ENCODE data around the gene CACTIN.

The CACTIN gene

DNA sequence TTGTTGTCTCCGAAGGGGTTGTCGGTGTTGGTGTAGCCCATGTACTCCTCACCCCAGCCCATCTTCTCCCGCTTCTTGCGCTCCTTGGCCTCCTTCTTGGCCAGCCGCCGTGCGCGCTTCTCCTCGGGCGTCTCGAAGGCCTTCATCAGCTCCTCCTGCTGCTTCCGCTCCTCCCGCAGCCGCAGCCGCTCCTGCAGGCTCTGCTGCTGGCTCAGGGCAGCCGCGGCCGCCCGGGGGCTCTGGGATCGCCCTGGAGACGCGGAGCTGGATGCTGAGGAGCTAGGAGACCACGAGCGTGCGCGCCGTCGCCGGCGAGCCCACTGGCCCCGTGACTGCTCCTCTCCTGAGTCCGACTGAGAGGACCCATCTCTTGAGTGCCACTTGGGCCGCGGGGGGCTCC lies 2.9 kb downstream of the CACTIN start:
- H3K4me2 ChIP-seq (ENCODE audit: low read length, poor library complexity, severe bottlenecking): no peak overlapping the region
- no peak overlapping the region for H3K4me3 ChIP-seq (ENCODE audit: insufficient read depth in 1 of 2, low read depth in 1 of 2, low read length in 2 of 2)
- H2AK5ac ChIP-seq (ENCODE audit: low read length, severe bottlenecking): no peak overlapping the region
- H3K4ac ChIP-seq (ENCODE audit: low read depth in 1 of 2, low read length in 2 of 2): no peak overlapping the region
- H4K8ac ChIP-seq (ENCODE audit: low read length): no peak overlapping the region
- no peak overlapping the region for H4K91ac ChIP-seq (ENCODE audit: low read length)
- 98% methylated on average over 32 of the region's 34 CpGs for WGBS
- no peak overlapping the region for H2BK12ac ChIP-seq (ENCODE audit: low read length in 2 of 2)
- no peak overlapping the region for H3K27ac ChIP-seq (ENCODE audit: low read length, poor library complexity, severe bottlenecking)
- no peak overlapping the region for H2BK15ac ChIP-seq (ENCODE audit: low read depth, poor library complexity, severe bottlenecking)
- no peaks in the 10 kb centered on the region for H3K9me3 ChIP-seq (ENCODE audit: control insufficient read depth, low read length)
- peaks cover 17% of the 10 kb centered on the region for H3K4me1 ChIP-seq (ENCODE audit: control insufficient read depth, insufficient read depth, low read depth, low read length)
- peaks cover 30% of the 10 kb centered on the region for H3K79me1 ChIP-seq (replicated peaks; ENCODE audit: low read length, poor library complexity, severe bottlenecking)
- no peak overlapping the region for H2AFZ ChIP-seq (ENCODE audit: low read depth, low read length)
- no peak overlapping the region for H3K14ac ChIP-seq (ENCODE audit: low read length in 2 of 2)
- H3K18ac ChIP-seq (ENCODE audit: low read depth in 1 of 2, low read length in 2 of 2): no peak overlapping the region
- peaks cover 28 to 58% of the 10 kb centered on the region in 2 experiments for H3K36me3 ChIP-seq (ENCODE audit: control insufficient read depth in 1 of 2, insufficient read depth in 2 of 2, low read depth in 1 of 2, low read length in 2 of 2)
- no peak for DNase-seq
- no peak overlapping the region for H2BK120ac ChIP-seq (ENCODE audit: low read depth, low read length)
- no peak overlapping the region for H3K23ac ChIP-seq (ENCODE audit: low read length in 2 of 2)
- no peak overlapping the region for H3K9ac ChIP-seq (ENCODE audit: low read length)
- H2BK5ac ChIP-seq (ENCODE audit: low read depth, low read length, poor library complexity, severe bottlenecking): no peak overlapping the region
- H3K27me3 ChIP-seq (ENCODE audit: control insufficient read depth in 1 of 2, insufficient read depth in 1 of 2, low read length in 2 of 2): no peaks in the 10 kb centered on the region

DNA sequence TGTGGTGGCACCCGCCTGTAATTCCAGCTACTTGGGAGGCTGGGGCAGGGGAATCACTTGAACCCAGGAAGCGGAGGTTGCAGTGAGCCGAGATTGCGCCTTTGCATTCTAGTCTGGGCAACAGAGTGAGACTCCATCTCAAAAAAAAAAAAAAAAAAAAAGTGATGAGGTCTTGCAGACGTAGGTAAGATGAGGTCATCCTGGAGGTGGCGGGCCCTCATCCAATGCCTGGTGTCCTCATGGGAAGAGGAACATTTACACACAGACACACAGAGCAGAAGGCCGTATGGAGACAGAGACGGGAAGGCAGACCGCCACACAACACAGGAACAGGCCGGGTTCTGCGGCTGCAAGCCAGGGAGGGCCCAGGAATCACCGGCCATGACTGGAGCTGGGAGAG lies 4.4 kb downstream of the CACTIN start:
- H3K36me3 ChIP-seq (ENCODE audit: control insufficient read depth in 1 of 2, insufficient read depth in 2 of 2, low read depth in 1 of 2, low read length in 2 of 2): peaks cover 32 to 71% of the 10 kb centered on the region in 2 experiments
- H3K4ac ChIP-seq (ENCODE audit: low read depth in 1 of 2, low read length in 2 of 2): no peak overlapping the region
- H2AFZ ChIP-seq (ENCODE audit: low read depth, low read length): no peak overlapping the region
- H2BK15ac ChIP-seq (ENCODE audit: low read depth, poor library complexity, severe bottlenecking): no peak overlapping the region
- H3K27me3 ChIP-seq (ENCODE audit: control insufficient read depth in 1 of 2, insufficient read depth in 1 of 2, low read length in 2 of 2): no peaks in the 10 kb centered on the region
- no peak overlapping the region for H3K9ac ChIP-seq (ENCODE audit: low read length)
- WGBS: 86% methylated on average over 12 of the region's 12 CpGs
- H4K91ac ChIP-seq (ENCODE audit: low read length): no peak overlapping the region
- H3K18ac ChIP-seq (ENCODE audit: low read depth in 1 of 2, low read length in 2 of 2): no peak overlapping the region
- H3K27ac ChIP-seq (ENCODE audit: low read length, poor library complexity, severe bottlenecking): no peak overlapping the region
- no peak overlapping the region for H3K14ac ChIP-seq (ENCODE audit: low read length in 2 of 2)
- peaks cover 19% of the 10 kb centered on the region for H3K4me1 ChIP-seq (ENCODE audit: control insufficient read depth, insufficient read depth, low read depth, low read length)
- no peak overlapping the region for H2BK5ac ChIP-seq (ENCODE audit: low read depth, low read length, poor library complexity, severe bottlenecking)
- no peak overlapping the region for H4K8ac ChIP-seq (ENCODE audit: low read length)
- no peak overlapping the region for H3K4me3 ChIP-seq (ENCODE audit: insufficient read depth in 1 of 2, low read depth in 1 of 2, low read length in 2 of 2)
- no peak overlapping the region for H3K4me2 ChIP-seq (ENCODE audit: low read length, poor library complexity, severe bottlenecking)
- peaks cover 29% of the 10 kb centered on the region for H3K79me1 ChIP-seq (replicated peaks; ENCODE audit: low read length, poor library complexity, severe bottlenecking)
- H3K9me3 ChIP-seq (ENCODE audit: control insufficient read depth, low read length): no peaks in the 10 kb centered on the region
- no peak overlapping the region for H2BK12ac ChIP-seq (ENCODE audit: low read length in 2 of 2)
- no peak overlapping the region for H2BK120ac ChIP-seq (ENCODE audit: low read depth, low read length)
- no peak overlapping the region for H2AK5ac ChIP-seq (ENCODE audit: low read length, severe bottlenecking)
- no peak overlapping the region for H3K23ac ChIP-seq (ENCODE audit: low read length in 2 of 2)
- DNase-seq: no peak

DNA sequence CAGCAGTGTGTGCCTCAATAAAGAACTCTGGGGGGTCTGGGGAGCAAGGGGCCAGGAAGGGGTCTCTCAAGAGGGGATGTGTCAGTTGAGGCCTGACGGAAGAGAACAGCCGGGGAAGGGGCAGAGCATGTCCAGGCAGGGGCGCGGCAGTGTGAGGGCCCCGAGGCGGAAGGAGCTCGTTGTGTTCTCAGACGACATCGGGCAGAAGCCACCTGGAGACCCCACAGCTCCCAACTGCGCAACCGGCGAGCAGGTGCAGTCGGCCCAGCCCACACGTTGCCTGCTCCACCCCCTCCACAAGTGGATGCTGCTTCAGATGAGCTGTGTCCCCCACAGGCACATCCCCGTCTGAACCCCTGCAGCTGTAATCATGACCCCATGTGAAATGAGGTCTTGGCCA lies 4.9 kb downstream of the CACTIN start:
- H3K79me1 ChIP-seq (replicated peaks; ENCODE audit: low read length, poor library complexity, severe bottlenecking): peaks cover 29% of the 10 kb centered on the region
- H2BK15ac ChIP-seq (ENCODE audit: low read depth, poor library complexity, severe bottlenecking): no peak overlapping the region
- no peak for DNase-seq
- H3K4me1 ChIP-seq (ENCODE audit: control insufficient read depth, insufficient read depth, low read depth, low read length): peaks cover 19% of the 10 kb centered on the region
- H3K23ac ChIP-seq (ENCODE audit: low read length in 2 of 2): no peak overlapping the region
- no peak overlapping the region for H2BK5ac ChIP-seq (ENCODE audit: low read depth, low read length, poor library complexity, severe bottlenecking)
- no peak overlapping the region for H2AK5ac ChIP-seq (ENCODE audit: low read length, severe bottlenecking)
- no peak overlapping the region for H2BK120ac ChIP-seq (ENCODE audit: low read depth, low read length)
- H3K36me3 ChIP-seq (ENCODE audit: control insufficient read depth in 1 of 2, insufficient read depth in 2 of 2, low read depth in 1 of 2, low read length in 2 of 2): peaks cover 38 to 75% of the 10 kb centered on the region in 2 experiments
- H3K18ac ChIP-seq (ENCODE audit: low read depth in 1 of 2, low read length in 2 of 2): no peak overlapping the region
- no peak overlapping the region for H4K8ac ChIP-seq (ENCODE audit: low read length)
- no peak overlapping the region for H3K4me3 ChIP-seq (ENCODE audit: insufficient read depth in 1 of 2, low read depth in 1 of 2, low read length in 2 of 2)
- WGBS: 98% methylated on average over 15 of the region's 15 CpGs
- H3K14ac ChIP-seq (ENCODE audit: low read length in 2 of 2): no peak overlapping the region
- H3K9me3 ChIP-seq (ENCODE audit: control insufficient read depth, low read length): no peaks in the 10 kb centered on the region
- no peak overlapping the region for H2BK12ac ChIP-seq (ENCODE audit: low read length in 2 of 2)
- H2AFZ ChIP-seq (ENCODE audit: low read depth, low read length): no peak overlapping the region
- no peaks in the 10 kb centered on the region for H3K27me3 ChIP-seq (ENCODE audit: control insufficient read depth in 1 of 2, insufficient read depth in 1 of 2, low read length in 2 of 2)
- no peak overlapping the region for H3K27ac ChIP-seq (ENCODE audit: low read length, poor library complexity, severe bottlenecking)
- no peak overlapping the region for H3K4ac ChIP-seq (ENCODE audit: low read depth in 1 of 2, low read length in 2 of 2)
- H3K9ac ChIP-seq (ENCODE audit: low read length): no peak overlapping the region
- no peak overlapping the region for H3K4me2 ChIP-seq (ENCODE audit: low read length, poor library complexity, severe bottlenecking)
- no peak overlapping the region for H4K91ac ChIP-seq (ENCODE audit: low read length)

DNA sequence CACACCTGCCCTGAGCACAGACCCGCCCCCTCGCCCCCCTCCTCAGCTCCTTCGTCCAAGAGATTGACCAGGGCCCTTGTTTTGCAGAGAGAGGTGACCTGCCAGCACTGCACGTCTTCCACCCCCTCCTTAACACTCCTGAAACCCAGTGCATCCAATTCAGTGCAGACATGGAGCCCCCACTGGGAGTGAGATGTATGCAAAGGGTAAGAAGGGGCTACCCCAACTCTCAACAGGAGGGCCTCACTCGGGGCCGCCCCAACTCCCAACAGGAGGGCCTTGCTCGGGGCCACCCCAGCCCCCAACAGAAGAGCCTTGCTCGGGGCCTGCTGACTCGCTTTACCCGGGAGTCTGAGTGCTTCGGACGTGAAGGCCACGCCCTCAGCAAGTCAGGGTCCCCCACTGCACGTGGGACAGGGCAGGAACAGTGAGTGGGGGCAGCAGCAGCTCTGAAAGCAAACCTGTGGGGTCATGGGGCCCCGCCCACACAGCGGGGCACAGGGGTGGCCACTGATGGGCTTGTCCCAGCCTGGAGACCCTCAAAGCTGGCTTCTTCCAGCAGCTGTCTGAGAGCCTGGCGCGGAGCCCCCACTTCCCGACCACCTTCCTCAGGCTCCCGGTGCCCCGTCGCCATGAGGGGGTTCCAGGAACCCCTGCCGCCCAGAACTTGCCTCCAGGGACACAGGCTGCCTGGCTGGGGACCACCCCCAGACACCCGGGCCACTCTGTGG lies 5.6 kb downstream of the CACTIN start:
- 93% methylated on average over 22 of the region's 24 CpGs for WGBS
- H4K8ac ChIP-seq (ENCODE audit: low read length): no peak overlapping the region
- no peaks in the 10 kb centered on the region for H3K27me3 ChIP-seq (ENCODE audit: control insufficient read depth in 1 of 2, insufficient read depth in 1 of 2, low read length in 2 of 2)
- H3K4me3 ChIP-seq (ENCODE audit: insufficient read depth in 1 of 2, low read depth in 1 of 2, low read length in 2 of 2): no peak overlapping the region
- H3K9ac ChIP-seq (ENCODE audit: low read length): no peak overlapping the region
- H2AFZ ChIP-seq (ENCODE audit: low read depth, low read length): no peak overlapping the region
- H2BK15ac ChIP-seq (ENCODE audit: low read depth, poor library complexity, severe bottlenecking): no peak overlapping the region
- no peaks in the 10 kb centered on the region for H3K9me3 ChIP-seq (ENCODE audit: control insufficient read depth, low read length)
- H3K4me1 ChIP-seq (ENCODE audit: control insufficient read depth, insufficient read depth, low read depth, low read length): peaks cover 19% of the 10 kb centered on the region
- no peak overlapping the region for H3K4ac ChIP-seq (ENCODE audit: low read depth in 1 of 2, low read length in 2 of 2)
- no peak overlapping the region for H3K18ac ChIP-seq (ENCODE audit: low read depth in 1 of 2, low read length in 2 of 2)
- no peak overlapping the region for H3K23ac ChIP-seq (ENCODE audit: low read length in 2 of 2)
- no peak overlapping the region for H3K27ac ChIP-seq (ENCODE audit: low read length, poor library complexity, severe bottlenecking)
- H2BK12ac ChIP-seq (ENCODE audit: low read length in 2 of 2): no peak overlapping the region
- H2BK120ac ChIP-seq (ENCODE audit: low read depth, low read length): no peak overlapping the region
- H3K36me3 ChIP-seq (ENCODE audit: control insufficient read depth in 1 of 2, insufficient read depth in 2 of 2, low read depth in 1 of 2, low read length in 2 of 2): peaks cover 39 to 77% of the 10 kb centered on the region in 2 experiments
- H4K91ac ChIP-seq (ENCODE audit: low read length): no peak overlapping the region
- no peak overlapping the region for H3K14ac ChIP-seq (ENCODE audit: low read length in 2 of 2)
- no peak overlapping the region for H2AK5ac ChIP-seq (ENCODE audit: low read length, severe bottlenecking)
- no peak overlapping the region for H3K4me2 ChIP-seq (ENCODE audit: low read length, poor library complexity, severe bottlenecking)
- no peak overlapping the region for H2BK5ac ChIP-seq (ENCODE audit: low read depth, low read length, poor library complexity, severe bottlenecking)
- no peak for DNase-seq
- H3K79me1 ChIP-seq (replicated peaks; ENCODE audit: low read length, poor library complexity, severe bottlenecking): peaks cover 29% of the 10 kb centered on the region

All from mesenchymal stem cell (in vitro differentiated cells and primary cell).